A549 (cell line): ENCODE measurements around the gene AQP10. TPM values are rescaled to one million over a fixed set of nuclear protein-coding genes. Genes with fewer than 3 reads are reported as not detected.

ENCODE experiments used
- ATAC-seq, 2 experiments: fragments of 200-7000 bp in 1 of 2; fragments of >200 bp in 1 of 2; cut with Nextera tagmentation in 1 of 2; cut with Tn5 transposase in 1 of 2; 3 replicates each; pipeline versions ENCODE4 v1.8.0 to v1.9.1; 2018 to 2020; ENCODE audit warnings: mild to moderate bottlenecking in 1 of 2, moderate library complexity in 1 of 2
- CTCF ChIA-PET: fragments of 300-600 bp; sonication (Branson Sonifier 250); formaldehyde crosslinking; extraction: SDS; loops from one replicate; lab custom pipeline; 2021; ENCODE audit warnings: antibody characterized with exemption, inconsistent platforms; lab: Yijun Ruan, JAX
- POLR2A ChIA-PET: fragments of 350-600 bp; formaldehyde crosslinking; extraction: SDS; loops from one replicate; lab custom pipeline; 2021; ENCODE audit warnings: antibody characterized with exemption, inconsistent platforms; lab: Yijun Ruan, JAX
- DNase-seq, 2 experiments: peaks; one replicate each; pipeline versions ENCODE4 v3.0.0 to v3.0.0-alpha.2; 2011 to 2016; ENCODE audit warnings: low read depth in 1 of 2, low spot score in 1 of 2
- FAIRE-seq: peaks from 2 replicates; lab custom pipeline; 2011; peaks lifted over from hg19 to GRCh38; lab: Jason Lieb, UNC
- H3K27ac ChIP-seq, 2 experiments: fragments of >200 bp; sonication (Bioruptor Twin); formaldehyde crosslinking; 3 replicates each; pipeline ENCODE4 v1.5.1; 2016 to 2017
- H3K4me1 ChIP-seq: fragments of >200 bp; sonication (Bioruptor Twin); formaldehyde crosslinking; 3 replicates; pipeline ENCODE4 v1.6.1; 2016
- H3K4me2 ChIP-seq: fragments of >200 bp; sonication (Bioruptor Twin); formaldehyde crosslinking; 3 replicates; pipeline ENCODE4 v1.6.1; 2016
- H3K4me3 ChIP-seq: fragments of >200 bp; sonication (Bioruptor Twin); formaldehyde crosslinking; 3 replicates; pipeline ENCODE4 v1.5.1; 2016
- H3K9me3 ChIP-seq: fragments of >200 bp; sonication (Bioruptor Twin); formaldehyde crosslinking; 3 replicates; pipeline ENCODE4 v1.6.1; 2016
- CBX8 ChIP-seq: fragments of 200-600 bp; sonication (generic); IDR thresholded peaks from 2 replicates; pipeline ENCODE4 v1.6.1; 2016
- EHF ChIP-seq: fragments of 250-450 bp; sonication (Bioruptor Pico); IDR thresholded peaks from 2 replicates; pipeline ENCODE4 v1.5.0; 2020; ENCODE audit warnings: mild to moderate bottlenecking
- EP300 ChIP-seq, 2 experiments: fragments of >200 bp; sonication (Bioruptor Twin); formaldehyde crosslinking; IDR thresholded peaks; 2 replicates in 1 of 2; 3 replicates in 1 of 2; pipeline ENCODE4 v1.6.1; 2016 to 2017
- GATA3 ChIP-seq: IDR thresholded peaks from 2 replicates; pipeline ENCODE4 v1.6.1; 2012; ENCODE audit warnings: borderline replicate concordance
- HDAC2 ChIP-seq: fragments of 200-600 bp; sonication (generic); IDR thresholded peaks from 2 replicates; pipeline ENCODE4 v1.6.1; 2016
- HES2 ChIP-seq: fragments of >200 bp; sonication (Bioruptor Twin); formaldehyde crosslinking; IDR thresholded peaks from 2 replicates; pipeline ENCODE4 v1.6.1; 2016
- HEYL ChIP-seq: fragments of 250-450 bp; sonication (Bioruptor Pico); IDR thresholded peaks from 2 replicates; pipeline ENCODE4 v1.8.0; 2021; ENCODE audit warnings: mild to moderate bottlenecking, moderate library complexity
- HMGXB4 ChIP-seq: fragments of 250-450 bp; sonication (Bioruptor Pico); IDR thresholded peaks from 2 replicates; pipeline ENCODE4 v1.5.0; 2021; ENCODE audit warnings: mild to moderate bottlenecking, moderate library complexity, borderline replicate concordance
- HOXB5 ChIP-seq: fragments of 250-450 bp; sonication (Bioruptor Pico); IDR thresholded peaks from 2 replicates; pipeline ENCODE4 v1.5.0; 2020; ENCODE audit warnings: mild to moderate bottlenecking, moderate library complexity
- JUN ChIP-seq, 2 experiments: fragments of >200 bp; sonication (Bioruptor Twin); formaldehyde crosslinking; IDR thresholded peaks; 2 replicates in 1 of 2; 3 replicates in 1 of 2; pipeline ENCODE4 v1.6.1; 2016 to 2017
- MAFK ChIP-seq: fragments of 450-650 bp; IDR thresholded peaks from 2 replicates; pipeline ENCODE4 v1.6.1; 2014; ENCODE audit not compliant: partially characterized antibody
- MAX ChIP-seq: IDR thresholded peaks from 2 replicates; pipeline ENCODE4 v1.6.1; 2012
- PBX3 ChIP-seq: IDR thresholded peaks from 2 replicates; pipeline ENCODE4 v1.6.1; 2012
- RAD21 ChIP-seq, 2 experiments: fragments of >200 bp in 1 of 2; sonication (Bioruptor Twin) in 1 of 2; formaldehyde crosslinking in 1 of 2; IDR thresholded peaks in 1 of 2; conservative IDR thresholded peaks in 1 of 2; 2 replicates in 1 of 2; 3 replicates in 1 of 2; pipeline ENCODE4 v1.6.1; 2012 to 2018; ENCODE audit warnings: inconsistent platforms in 1 of 2
- TFCP2L1 ChIP-seq: fragments of 250-450 bp; sonication (Bioruptor Pico); IDR thresholded peaks from 2 replicates; pipeline ENCODE4 v1.5.0; 2021; ENCODE audit warnings: mild to moderate bottlenecking
- USF2 ChIP-seq: fragments of 450-650 bp; IDR thresholded peaks from 2 replicates; pipeline ENCODE4 v1.6.1; 2014; ENCODE audit warnings: antibody characterized with exemption
- ZC3H11A ChIP-seq: fragments of 450-650 bp; IDR thresholded peaks from 2 replicates; pipeline ENCODE4 v1.6.1; 2014; ENCODE audit warnings: antibody characterized with exemption, mild to moderate bottlenecking
- ZFP36 ChIP-seq: fragments of 450-650 bp; IDR thresholded peaks from 2 replicates; pipeline ENCODE4 v1.6.1; 2014; ENCODE audit warnings: borderline replicate concordance; ENCODE audit not compliant: partially characterized antibody
- ZNF302 ChIP-seq: fragments of 250-450 bp; sonication (Bioruptor Pico); IDR thresholded peaks from 2 replicates; pipeline ENCODE4 v1.9.0; 2021; ENCODE audit warnings: inconsistent platforms, mild to moderate bottlenecking, moderate library complexity
- WGBS: methylation state at CpG from one replicate; pipeline ENCODE4 v1.1.6; 2017; ENCODE audit errors: missing lambda C conversion rate; 5-methylcytosine and 5-hydroxymethylcytosine counted together
- polyA plus RNA-seq, 4 experiments: library from polyadenylated mRNA; depleted of rRNA in 3 of 4; stranded (reverse); fragments of >200 nt; fragmentation: RNase III in 1 of 4; extraction: RNeasy Plus Mini Kit Qiagen cat#74134 plus additional on column Dnase treatment in 1 of 4; gene quantifications; 2 replicates in 3 of 4; 3 replicates in 1 of 4; pipeline ENCODE4 v1.2.3, GENCODE V29; 2011 to 2017

The AQP10 gene
- polyA plus RNA-seq, 2 of the 4 experiments (the other 2 are of a cell fraction) = not detected

- TF ChIP-seq ZC3H11A = no peak
- TF ChIP-seq USF2 = no peak
- no peak for TF ChIP-seq TFCP2L1 (CRISPR knock-in tag)
- TF ChIP-seq HOXB5 (CRISPR knock-in tag) = no peak
- TF ChIP-seq CBX8 = no peak
- TF ChIP-seq ZNF302 = no peak
- no peak for TF ChIP-seq PBX3
Observed at GRCh38 chr1:154350383-154350782, 29.5 kb downstream of the AQP10 start (continued).

GRCh38 chr1:154351363-154352068 lies 30.6 kb downstream of the AQP10 start:
- ChIA-PET POLR2A (no interaction called here), CTCF (interaction anchor here (0.6 to 22.0 kb wide), 7 partner anchors 9 to 679 kb away, joined by 3 to 268 read pairs (median 6); partner anchors contain the start of genes AQP10, ATP8B2 and IL6R)
- DNase-seq (peak in 1 of 2 experiments; percentile 36), FAIRE-seq (no peak), ATAC-seq (no peak)
- Histone ChIP-seq H3K27ac (no peak overlapping the region), H3K9me3 (no peaks in the 10 kb centered on the region), H3K4me1 (peaks cover 5% of the 10 kb centered on the region; the same call in 1 of the 3 replicates), H3K4me2 (no peak overlapping the region), H3K4me3 (no peak overlapping the region)
- WGBS = 61% methylated on average over 14 of the region's 14 CpGs
- no peak for TF ChIP-seq GATA3

GRCh38 chr1:154352245-154352580 lies 31.3 kb downstream of the AQP10 start:
- no peaks in the 10 kb centered on the region for H3K9me3 ChIP-seq
- FAIRE-seq (no peak), DNase-seq (no peak), ATAC-seq (no peak)
- H3K4me1 ChIP-seq = peaks cover 5% of the 10 kb centered on the region; the same call in 1 of the 3 replicates
- H3K4me2 ChIP-seq = no peak overlapping the region
- H3K27ac ChIP-seq = no peak overlapping the region
- H3K4me3 ChIP-seq = no peak overlapping the region
- WGBS = 95% methylated on average over 9 of the region's 9 CpGs
- CTCF ChIA-PET = interaction anchor here (0.6 to 22.0 kb wide), 5 partner anchors 13 to 680 kb away, joined by 3 to 268 read pairs (median 5); partner anchors contain the start of genes AQP10 and ATP8B2
- POLR2A ChIA-PET = no interaction called here
- TF ChIP-seq ZFP36 (no peak), EHF (CRISPR knock-in tag) (no peak), EP300 (IDR thresholded peaks at IDR 0.05) (no peak), MAX (no peak)

GRCh38 chr1:154352581-154353459 lies 31.9 kb downstream of the AQP10 start:
- Histone ChIP-seq H3K4me3 (no peak overlapping the region), H3K4me1 (peaks cover 5% of the 10 kb centered on the region; the same call in 1 of the 3 replicates), H3K9me3 (no peaks in the 10 kb centered on the region), H3K4me2 (no peak overlapping the region), H3K27ac (no peak overlapping the region)
- DNase-seq (no peak), ATAC-seq (peak in 1 of 2 experiments; percentile 13; a peak in 3 of 6 replicates), FAIRE-seq (no peak)
- CTCF ChIA-PET = interaction anchor here (1.4 to 22.0 kb wide), 3 partner anchors 17 to 47 kb away, joined by 3 to 268 read pairs (median 36); partner anchors contain the start of genes AQP10 and ATP8B2
- no peak for TF ChIP-seq RAD21 (conservative IDR thresholded peaks at IDR 0.05 in 1 of 2, IDR thresholded peaks at IDR 0.05 in 1 of 2)
- TF ChIP-seq PBX3 = no peak
- TF ChIP-seq HEYL (CRISPR knock-in tag) = no peak
- TF ChIP-seq HOXB5 (CRISPR knock-in tag) = no peak
- no peak for TF ChIP-seq HES2
- no peak for TF ChIP-seq JUN (IDR thresholded peaks at IDR 0.05)
- no peak for TF ChIP-seq MAFK
- TF ChIP-seq TFCP2L1 (CRISPR knock-in tag) = no peak
- TF ChIP-seq HMGXB4 (CRISPR knock-in tag) = no peak
- TF ChIP-seq ZC3H11A = no peak
- TF ChIP-seq MAX = no peak
- no peak for TF ChIP-seq HDAC2
- no peak for TF ChIP-seq EP300 (IDR thresholded peaks at IDR 0.05)
- TF ChIP-seq, all 56 proteins: peak for 0
- 84% methylated on average over 40 of the region's 41 CpGs for WGBS
- POLR2A ChIA-PET = no interaction called here
